ENCODE results near the gene MAP3K6. TPM values are rescaled to one million over a fixed set of nuclear protein-coding genes. Genes with fewer than 3 reads are reported as not detected.

The MAP3K6 gene
- total RNA-seq, 1 experiment from 2014 or later: 13.5 TPM

- no peak for TF ChIP-seq CTCF (IDR thresholded peaks at IDR 0.05; ENCODE audit: unreplicated experiment)
- CTCF ChIA-PET: interaction anchor here (0.6 kb wide), 2 partner anchors 15 to 789 kb away, joined by 3 to 8 read pairs; no protein-coding TSS in a partner anchor
- H3K27me3 Mint-ChIP-seq (ENCODE audit: insufficient read depth, unreplicated experiment): no peaks in the 10 kb centered on the region
- intact Hi-C loops (cut with micrococcal nuclease): no loop called here
- H3K36me3 Mint-ChIP-seq (ENCODE audit: insufficient read depth, unreplicated experiment): peaks cover 47% of the 10 kb centered on the region
- H3K27ac Mint-ChIP-seq (ENCODE audit: low read depth, unreplicated experiment): no peak overlapping the region
- DNase-seq (ENCODE audit: unreplicated experiment): no peak
- H3K4me1 Mint-ChIP-seq (ENCODE audit: insufficient read depth, unreplicated experiment): peaks cover 9% of the 10 kb centered on the region
- H3K9me3 Mint-ChIP-seq (ENCODE audit: unreplicated experiment): no peaks in the 10 kb centered on the region
- POLR2A ChIA-PET: interaction anchor here (1.0 kb wide), 1 partner anchor 13 kb away, joined by 4 read pairs; no protein-coding TSS in a partner anchor
- no peak overlapping the region for H3K4me3 Mint-ChIP-seq (ENCODE audit: unreplicated experiment)
- BruUV-seq (replicated peaks): no TSS peak
Measured at GRCh38 chr1:27330786-27331185, 36.0 kb downstream of the MAP3K6 start.

- Mint-ChIP-seq H3K36me3 (ENCODE audit: insufficient read depth, unreplicated experiment) (peaks cover 43% of the 10 kb centered on the region), H3K4me3 (ENCODE audit: unreplicated experiment) (no peak overlapping the region), H3K4me1 (ENCODE audit: insufficient read depth, unreplicated experiment) (peaks cover 14% of the 10 kb centered on the region), H3K9me3 (ENCODE audit: unreplicated experiment) (no peaks in the 10 kb centered on the region), H3K27me3 (ENCODE audit: insufficient read depth, unreplicated experiment) (no peaks in the 10 kb centered on the region), H3K27ac (ENCODE audit: low read depth, unreplicated experiment) (peak overlapping the region; percentile 13)
- POLR2A ChIA-PET: interaction anchor here (0.6 kb wide), 1 partner anchor 44 kb away, joined by 3 read pairs; no protein-coding TSS in a partner anchor
- CTCF ChIA-PET: interaction anchor here (0.6 to 6.2 kb wide), 6 partner anchors 29 to 281 kb away, joined by 3 to 57 read pairs (median 4); no protein-coding TSS in a partner anchor
- DNase-seq (ENCODE audit: unreplicated experiment): no peak
- no TSS peak for BruUV-seq (replicated peaks)
- intact Hi-C loops (cut with micrococcal nuclease): no loop called here
- TF ChIP-seq CTCF (IDR thresholded peaks at IDR 0.05; ENCODE audit: unreplicated experiment): no peak
Measured at GRCh38 chr1:27327964-27328363, 38.8 kb downstream of the MAP3K6 start.

DNA sequence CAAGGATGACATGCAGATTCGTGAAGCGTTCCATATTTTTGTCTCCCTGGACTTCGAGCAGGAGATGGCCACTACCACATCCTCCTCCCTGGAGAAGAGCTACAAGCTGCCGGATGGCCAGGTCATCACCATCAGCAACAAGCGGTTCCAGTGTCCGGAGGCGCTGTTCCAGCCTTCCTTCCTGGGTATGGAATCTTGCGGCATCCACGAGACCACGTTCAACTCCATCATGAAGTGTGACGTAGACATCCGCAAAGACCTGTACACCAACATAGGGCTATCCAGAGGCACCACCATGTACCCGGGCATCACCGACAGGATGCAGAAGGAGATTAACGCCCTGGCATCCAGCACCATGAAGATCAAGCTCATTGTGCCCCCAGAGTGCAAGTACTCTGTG, 41.5 kb downstream of the MAP3K6 start:
- POLR2A ChIA-PET: interaction anchor here (1.6 to 3.0 kb wide), 2 partner anchors 9 to 17 kb away, joined by 4 to 13 read pairs; partner anchors contain the start of gene SYTL1
- CTCF ChIA-PET: interaction anchor here (1.9 to 6.2 kb wide), 3 partner anchors 8 to 63 kb away, joined by 7 to 57 read pairs (median 36); no protein-coding TSS in a partner anchor
- TF ChIP-seq CTCF (IDR thresholded peaks at IDR 0.05; ENCODE audit: unreplicated experiment): no peak
- H3K9me3 Mint-ChIP-seq (ENCODE audit: unreplicated experiment): no peaks in the 10 kb centered on the region
- H3K27ac Mint-ChIP-seq (ENCODE audit: low read depth, unreplicated experiment): no peak overlapping the region
- no peak for DNase-seq (ENCODE audit: unreplicated experiment)
- intact Hi-C loops (cut with micrococcal nuclease): no loop called here
- BruUV-seq (replicated peaks): no TSS peak
- H3K36me3 Mint-ChIP-seq (ENCODE audit: insufficient read depth, unreplicated experiment): peaks cover 31% of the 10 kb centered on the region
- H3K4me1 Mint-ChIP-seq (ENCODE audit: insufficient read depth, unreplicated experiment): peaks cover 14% of the 10 kb centered on the region
- no peaks in the 10 kb centered on the region for H3K27me3 Mint-ChIP-seq (ENCODE audit: insufficient read depth, unreplicated experiment)
- no peak overlapping the region for H3K4me3 Mint-ChIP-seq (ENCODE audit: unreplicated experiment)

- peaks cover 16% of the 10 kb centered on the region for H3K36me3 Mint-ChIP-seq (ENCODE audit: insufficient read depth, unreplicated experiment)
- peak overlapping the region; percentile 91 for H3K4me3 Mint-ChIP-seq (ENCODE audit: unreplicated experiment)
- POLR2A ChIA-PET: interaction anchor here (0.7 to 2.4 kb wide), 20 partner anchors 10 to 533 kb away, joined by 3 to 49 read pairs (median 4); partner anchors contain the start of genes MAP3K6, SLC9A1, SYTL1 and WASF2
- BruUV-seq (replicated peaks): TSS peak; percentile 55
- H3K9me3 Mint-ChIP-seq (ENCODE audit: unreplicated experiment): no peaks in the 10 kb centered on the region
- peak overlapping the region; percentile 94 for H3K27ac Mint-ChIP-seq (ENCODE audit: low read depth, unreplicated experiment)
- intact Hi-C loops (cut with micrococcal nuclease): loop anchor here (1.0 kb wide), 1 partner anchor 19 kb away; no protein-coding TSS in a partner anchor
- H3K4me1 Mint-ChIP-seq (ENCODE audit: insufficient read depth, unreplicated experiment): peaks cover 5% of the 10 kb centered on the region
- no peaks in the 10 kb centered on the region for H3K27me3 Mint-ChIP-seq (ENCODE audit: insufficient read depth, unreplicated experiment)
- TF ChIP-seq CTCF (IDR thresholded peaks at IDR 0.05; ENCODE audit: unreplicated experiment): no peak
- CTCF ChIA-PET: interaction anchor here (0.7 to 6.2 kb wide), 8 partner anchors 10 to 284 kb away, joined by 3 to 57 read pairs (median 3); no protein-coding TSS in a partner anchor
- DNase-seq (ENCODE audit: unreplicated experiment): no peak
Measured at GRCh38 chr1:27322569-27323240, 44.1 kb downstream of the MAP3K6 start.

Data from MCF 10A (cell line).